Caco-2 (cell line): ENCODE results near the gene NANS. TPM values are rescaled to one million over a fixed set of nuclear protein-coding genes. Genes with fewer than 3 reads are reported as not detected.

Experiments
- BruUV-seq: library from RNA; stranded (reverse); fragments of 400-500 nt; replicated peaks from 2 replicates; lab custom pipeline; 2021; lab: Mats Ljungman, UMichigan
- CTCF ChIA-PET: fragments of 300-600 bp; sonication (Branson Sonifier 250); formaldehyde crosslinking; loops from one replicate; lab custom pipeline; 2022; ENCODE audit warnings: antibody characterized with exemption; lab: Charles Lee
- POLR2A ChIA-PET: fragments of 300-600 bp; sonication (Branson Sonifier 250); formaldehyde crosslinking; loops from one replicate; lab custom pipeline; 2022; ENCODE audit warnings: antibody characterized with exemption; lab: Charles Lee
- DNase-seq, 2 experiments: peaks; one replicate each; pipeline versions ENCODE4 v3.0.0 to v3.0.0-alpha.2; 2020 to 2022
- H3K27me3 ChIP-seq: replicated peaks from 2 replicates; pipeline ENCODE4 v1.6.0; 2011; ENCODE audit warnings: low read length; ENCODE audit not compliant: control insufficient read depth, insufficient read depth
- H3K36me3 ChIP-seq: 2 replicates; pipeline ENCODE4 v1.5.1; 2011; ENCODE audit warnings: low read length; ENCODE audit not compliant: control insufficient read depth, insufficient read depth
- H3K4me1 ChIP-seq: fragments of 250-450 bp; sonication (Bioruptor Pico); 2 replicates; pipeline ENCODE4 v1.5.1; 2020; ENCODE audit warnings: mild to moderate bottlenecking
- H3K4me3 ChIP-seq: 2 replicates; pipeline ENCODE4 v1.5.1; 2011; ENCODE audit warnings: low read depth, mild to moderate bottlenecking, control low read depth, low read length
- H3K9me3 ChIP-seq: fragments of 250-450 bp; sonication (Bioruptor Pico); 2 replicates; pipeline ENCODE4 v1.5.1; 2020; ENCODE audit warnings: mild to moderate bottlenecking, moderate library complexity
- H3K27ac Mint-ChIP-seq: one replicate; pipeline ENCODE4 v1.8.0; 2022; ENCODE audit warnings: mixed read lengths; ENCODE audit not compliant: unreplicated experiment
- H3K27me3 Mint-ChIP-seq: one replicate; pipeline ENCODE4 v1.8.0; 2022; ENCODE audit warnings: mixed read lengths; ENCODE audit not compliant: insufficient read depth, unreplicated experiment
- H3K36me3 Mint-ChIP-seq: one replicate; pipeline ENCODE4 v1.8.0; 2022; ENCODE audit warnings: mild to moderate bottlenecking, mixed read lengths; ENCODE audit not compliant: insufficient read depth, unreplicated experiment
- H3K4me1 Mint-ChIP-seq: one replicate; pipeline ENCODE4 v1.8.0; 2022; ENCODE audit warnings: low read depth, mixed read lengths; ENCODE audit not compliant: unreplicated experiment
- H3K4me3 Mint-ChIP-seq: one replicate; pipeline ENCODE4 v1.8.0; 2022; ENCODE audit warnings: mild to moderate bottlenecking, moderate library complexity, mixed read lengths; ENCODE audit not compliant: unreplicated experiment
- H3K9me3 Mint-ChIP-seq: one replicate; pipeline ENCODE4 v1.8.0; 2022; ENCODE audit warnings: mixed read lengths; ENCODE audit not compliant: unreplicated experiment
- CTCF ChIP-seq, 2 experiments: fragments of 200-600 bp in 1 of 2; IDR thresholded peaks; 1 replicate in 1 of 2; 2 replicates in 1 of 2; pipeline versions ENCODE4 v1.5.1 to v1.8.0; 2011 to 2022; ENCODE audit warnings: antibody characterized with exemption in 1 of 2, control low read depth in 1 of 2, inconsistent platforms in 1 of 2, low read depth in 1 of 2, low read length in 1 of 2, mild to moderate bottlenecking in 1 of 2, moderate library complexity in 1 of 2; ENCODE audit not compliant: insufficient read depth in 1 of 2, severe bottlenecking in 1 of 2, unreplicated experiment in 1 of 2
- intact Hi-C: fragments of 100-400 bp; cut with micrococcal nuclease; formaldehyde crosslinking; loops from one replicate; pipeline ENCODE4 v1.10.0; 2022; ENCODE audit not compliant: unreplicated experiment
- total RNA-seq: library from RNA; stranded (reverse); gene quantifications from 2 replicates; pipeline ENCODE4 v1.2.3, GENCODE V29; 2022

Gene NANS
- total RNA-seq, 1 experiment from 2014 or later: 68.7 TPM

DNA sequence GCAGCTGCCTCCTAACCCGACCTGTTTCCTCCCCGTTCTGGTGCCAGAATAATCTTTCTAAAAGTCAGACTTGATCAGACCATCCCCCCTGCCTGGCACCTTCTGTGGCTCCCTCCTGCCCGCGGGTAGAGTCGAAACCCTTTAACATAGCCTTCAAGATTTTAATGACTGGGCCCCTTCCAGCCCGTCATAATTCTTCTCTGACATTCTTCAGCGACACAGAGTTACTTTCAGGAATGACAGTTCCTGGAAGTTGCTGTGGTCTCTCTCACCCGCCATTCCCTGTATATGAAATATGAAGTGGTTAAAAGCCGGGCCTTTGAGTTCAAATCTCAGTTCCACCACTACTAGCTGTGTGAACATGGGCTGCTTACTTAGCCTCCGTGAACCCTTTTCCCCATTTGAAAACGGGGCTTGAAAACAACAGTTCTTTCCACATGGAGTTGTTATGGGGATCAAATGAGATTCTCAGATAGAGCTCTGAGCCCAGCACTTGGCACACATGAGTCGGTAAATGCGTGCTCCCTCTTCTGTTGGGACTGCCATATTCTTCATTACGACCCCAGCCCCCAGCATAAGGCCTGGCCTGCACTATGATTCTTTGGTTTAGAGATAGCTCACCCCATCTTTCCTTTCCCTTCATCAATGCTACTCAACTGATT is 737 bp downstream of the NANS start:
- DNase-seq: no peak
- H3K36me3 ChIP-seq: peaks cover 3% of the 10 kb centered on the region
- no peaks in the 10 kb centered on the region for H3K27me3 Mint-ChIP-seq
- H3K4me1 Mint-ChIP-seq: no peaks in the 10 kb centered on the region
- peak overlapping the region; percentile 79 for H3K4me3 ChIP-seq
- intact Hi-C loops: no loop called here
- H3K27ac Mint-ChIP-seq: peak overlapping the region; percentile 92
- ChIA-PET POLR2A (interaction anchor here (0.9 kb wide), 1 partner anchor 16 kb away, joined by 4 read pairs; no protein-coding TSS in a partner anchor), CTCF (interaction anchor here (1.4 to 2.1 kb wide), 2 partner anchors 17 to 134 kb away, joined by 7 to 10 read pairs; partner anchors contain the start of gene TRMO)
- no peak for TF ChIP-seq CTCF (IDR thresholded peaks at IDR 0.05; ENCODE audit: insufficient read depth in 1 of 2, low read depth in 1 of 2, low read length in 1 of 2, severe bottlenecking in 1 of 2, unreplicated experiment in 1 of 2)
- no peaks in the 10 kb centered on the region for H3K9me3 Mint-ChIP-seq
- H3K27me3 ChIP-seq: no peaks in the 10 kb centered on the region
- H3K9me3 ChIP-seq: no peaks in the 10 kb centered on the region
- TSS peak; percentile 58 for BruUV-seq
- H3K4me3 Mint-ChIP-seq: peak overlapping the region; percentile 93
- peaks cover 7% of the 10 kb centered on the region for H3K4me1 ChIP-seq
- H3K36me3 Mint-ChIP-seq: peaks cover 24% of the 10 kb centered on the region

GRCh38 chr9:98062161-98062560 is 5.6 kb downstream of the NANS start:
- Histone ChIP-seq H3K9me3 (no peaks in the 10 kb centered on the region), H3K36me3 (peaks cover 3% of the 10 kb centered on the region), H3K27me3 (no peaks in the 10 kb centered on the region), H3K4me1 (peaks cover 7% of the 10 kb centered on the region), H3K4me3 (no peak overlapping the region)
- no peak overlapping the region for H3K27ac Mint-ChIP-seq
- TF ChIP-seq CTCF (IDR thresholded peaks at IDR 0.05; ENCODE audit: insufficient read depth in 1 of 2, low read depth in 1 of 2, low read length in 1 of 2, severe bottlenecking in 1 of 2, unreplicated experiment in 1 of 2): no peak
- no peaks in the 10 kb centered on the region for H3K9me3 Mint-ChIP-seq
- no peak for DNase-seq
- H3K4me1 Mint-ChIP-seq: no peaks in the 10 kb centered on the region
- H3K36me3 Mint-ChIP-seq: peaks cover 43% of the 10 kb centered on the region
- POLR2A ChIA-PET: no interaction called here
- intact Hi-C loops: no loop called here
- CTCF ChIA-PET: no interaction called here
- H3K4me3 Mint-ChIP-seq: no peak overlapping the region
- no TSS peak for BruUV-seq
- no peaks in the 10 kb centered on the region for H3K27me3 Mint-ChIP-seq

DNA sequence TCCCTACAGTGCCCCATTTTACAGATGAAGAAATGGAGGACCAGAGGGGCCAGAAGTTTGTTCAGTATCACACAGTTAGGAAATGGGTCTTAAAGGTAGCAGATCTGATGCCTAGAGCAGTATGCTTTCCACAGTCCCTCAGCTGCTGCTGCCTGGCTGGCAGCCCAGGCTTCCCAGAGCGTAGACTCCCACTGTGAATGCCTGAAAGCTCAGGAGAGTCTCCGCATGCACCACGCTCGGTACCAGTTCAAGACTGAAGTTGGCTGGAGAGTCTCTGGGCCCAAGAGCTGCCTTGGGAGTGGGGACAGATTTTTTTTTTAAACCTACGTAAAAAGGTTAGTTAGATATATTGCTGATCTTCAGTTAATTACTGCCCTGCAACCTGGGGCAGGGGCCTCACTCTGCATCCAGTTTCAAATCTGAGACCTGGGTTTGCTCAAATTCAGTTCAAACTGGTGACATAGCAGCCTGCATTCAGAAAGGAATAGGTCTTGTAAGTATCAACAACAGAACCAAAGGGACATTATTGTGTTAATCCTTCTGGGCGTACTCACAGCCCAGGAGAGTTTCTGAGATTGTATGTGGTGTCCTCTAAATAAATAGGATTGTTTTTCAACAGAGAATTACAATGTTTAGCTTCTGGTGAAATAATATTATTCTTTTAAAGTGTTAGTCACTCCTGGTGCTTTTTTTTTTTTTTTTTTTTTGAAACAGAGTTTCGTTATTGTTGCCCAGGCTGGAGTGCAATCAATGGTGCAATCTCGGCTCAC is 8.3 kb downstream of the NANS start:
- ChIA-PET POLR2A (no interaction called here), CTCF (no interaction called here)
- H3K27me3 Mint-ChIP-seq: no peaks in the 10 kb centered on the region
- H3K36me3 Mint-ChIP-seq: peaks cover 54% of the 10 kb centered on the region
- H3K4me1 Mint-ChIP-seq: no peaks in the 10 kb centered on the region
- H3K27ac Mint-ChIP-seq: no peak overlapping the region
- BruUV-seq: no TSS peak
- Histone ChIP-seq H3K4me3 (no peak overlapping the region), H3K27me3 (no peaks in the 10 kb centered on the region), H3K4me1 (no peaks in the 10 kb centered on the region), H3K9me3 (no peaks in the 10 kb centered on the region), H3K36me3 (peaks cover 3% of the 10 kb centered on the region)
- intact Hi-C loops: no loop called here
- no peak for DNase-seq
- no peaks in the 10 kb centered on the region for H3K9me3 Mint-ChIP-seq
- H3K4me3 Mint-ChIP-seq: no peak overlapping the region
- no peak for TF ChIP-seq CTCF (IDR thresholded peaks at IDR 0.05; ENCODE audit: insufficient read depth in 1 of 2, low read depth in 1 of 2, low read length in 1 of 2, severe bottlenecking in 1 of 2, unreplicated experiment in 1 of 2)
